PFSK-1 (cell line): Measurements from ENCODE around the gene EHF.

ENCODE experiments used
- FOXP2 ChIP-seq: optimal IDR thresholded peaks from 2 replicates; pipeline ENCODE3; 2011; ENCODE audit warnings: borderline replicate concordance, control low read depth, inconsistent platforms; ENCODE audit not compliant: insufficient read depth; ENCODE audit errors: extremely low read length, extremely low read depth
- POLR2AphosphoS5 ChIP-seq: IDR thresholded peaks from 2 replicates; pipeline ENCODE4 v1.6.1; 2012; ENCODE audit warnings: low read depth, mild to moderate bottlenecking, control low read depth, low read length, moderate library complexity
- SIN3A ChIP-seq: IDR thresholded peaks from 2 replicates; pipeline ENCODE4 v1.6.1; 2012; ENCODE audit warnings: mild to moderate bottlenecking, low read length, moderate library complexity, borderline replicate concordance; ENCODE audit not compliant: insufficient read depth
- TAF1 ChIP-seq: IDR thresholded peaks from 2 replicates; pipeline ENCODE4 v1.6.1; 2012; ENCODE audit warnings: low read length, control low read depth, borderline replicate concordance; ENCODE audit not compliant: insufficient read depth
- TF ChIP-seq, protein P1 (sequence below), 2 experiments: IDR thresholded peaks; 2 replicates each; pipeline versions ENCODE4 v1.6.1 to v1.8.0; 2011 to 2012; ENCODE audit warnings: low read depth in 2 of 2, low read length in 2 of 2, control low read depth in 1 of 2, inconsistent platforms in 1 of 2, mild to moderate bottlenecking in 1 of 2, moderate library complexity in 1 of 2; ENCODE audit not compliant: insufficient read depth in 1 of 2

The EHF gene

DNA sequence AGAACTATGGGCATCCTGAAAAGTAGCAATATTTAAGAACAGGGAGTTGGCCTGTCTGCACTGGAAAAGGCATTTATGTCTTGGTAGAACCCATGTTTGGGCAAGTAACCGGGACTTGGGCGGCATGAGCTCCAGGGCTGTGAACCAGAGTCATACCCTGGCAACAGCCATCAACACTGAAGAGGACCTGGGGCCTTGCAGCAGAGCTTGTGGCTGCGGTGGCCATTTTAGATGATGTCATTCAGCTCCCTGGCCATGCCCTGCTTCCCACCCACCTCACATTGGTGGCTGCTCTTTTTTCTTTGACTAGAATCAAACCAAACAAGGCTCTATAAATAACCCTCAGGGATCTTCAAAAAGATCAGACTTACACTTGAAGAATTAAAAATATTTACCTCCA is 26.6 kb downstream of the EHF start:
- TF ChIP-seq TAF1 (no peak), FOXP2 (no peak), POLR2AphosphoS5 (no peak), SIN3A (no peak)
- TF ChIP-seq, protein P1, sequence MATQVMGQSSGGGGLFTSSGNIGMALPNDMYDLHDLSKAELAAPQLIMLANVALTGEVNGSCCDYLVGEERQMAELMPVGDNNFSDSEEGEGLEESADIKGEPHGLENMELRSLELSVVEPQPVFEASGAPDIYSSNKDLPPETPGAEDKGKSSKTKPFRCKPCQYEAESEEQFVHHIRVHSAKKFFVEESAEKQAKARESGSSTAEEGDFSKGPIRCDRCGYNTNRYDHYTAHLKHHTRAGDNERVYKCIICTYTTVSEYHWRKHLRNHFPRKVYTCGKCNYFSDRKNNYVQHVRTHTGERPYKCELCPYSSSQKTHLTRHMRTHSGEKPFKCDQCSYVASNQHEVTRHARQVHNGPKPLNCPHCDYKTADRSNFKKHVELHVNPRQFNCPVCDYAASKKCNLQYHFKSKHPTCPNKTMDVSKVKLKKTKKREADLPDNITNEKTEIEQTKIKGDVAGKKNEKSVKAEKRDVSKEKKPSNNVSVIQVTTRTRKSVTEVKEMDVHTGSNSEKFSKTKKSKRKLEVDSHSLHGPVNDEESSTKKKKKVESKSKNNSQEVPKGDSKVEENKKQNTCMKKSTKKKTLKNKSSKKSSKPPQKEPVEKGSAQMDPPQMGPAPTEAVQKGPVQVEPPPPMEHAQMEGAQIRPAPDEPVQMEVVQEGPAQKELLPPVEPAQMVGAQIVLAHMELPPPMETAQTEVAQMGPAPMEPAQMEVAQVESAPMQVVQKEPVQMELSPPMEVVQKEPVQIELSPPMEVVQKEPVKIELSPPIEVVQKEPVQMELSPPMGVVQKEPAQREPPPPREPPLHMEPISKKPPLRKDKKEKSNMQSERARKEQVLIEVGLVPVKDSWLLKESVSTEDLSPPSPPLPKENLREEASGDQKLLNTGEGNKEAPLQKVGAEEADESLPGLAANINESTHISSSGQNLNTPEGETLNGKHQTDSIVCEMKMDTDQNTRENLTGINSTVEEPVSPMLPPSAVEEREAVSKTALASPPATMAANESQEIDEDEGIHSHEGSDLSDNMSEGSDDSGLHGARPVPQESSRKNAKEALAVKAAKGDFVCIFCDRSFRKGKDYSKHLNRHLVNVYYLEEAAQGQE (IDR thresholded peaks at IDR 0.05; ENCODE audit: insufficient read depth in 1 of 2, low read depth in 2 of 2, low read length in 2 of 2), result no peak

DNA sequence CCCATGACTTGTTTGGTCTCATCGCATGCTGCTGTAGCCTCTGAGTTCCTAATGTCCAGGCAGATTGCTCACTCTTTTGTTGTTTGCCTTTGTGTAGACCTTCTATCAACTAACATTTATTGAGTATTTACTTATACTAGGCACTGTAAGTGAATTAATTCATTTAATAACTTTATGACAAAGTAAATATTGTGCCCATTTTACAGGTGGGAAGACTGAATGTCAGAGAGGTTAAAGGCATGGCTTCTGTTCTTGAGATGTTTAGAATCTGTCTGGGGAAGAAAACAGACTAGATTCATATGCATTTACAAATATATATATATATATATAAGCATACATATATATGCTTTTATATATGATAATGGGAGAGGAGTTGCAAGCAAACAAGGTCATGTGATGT is 27.1 kb downstream of the EHF start:
- TF ChIP-seq FOXP2 (no peak), SIN3A (no peak), POLR2AphosphoS5 (no peak), TAF1 (no peak)
- TF ChIP-seq, protein P1 (IDR thresholded peaks at IDR 0.05; ENCODE audit: insufficient read depth in 1 of 2, low read depth in 2 of 2, low read length in 2 of 2), result no peak

- no peak for TF ChIP-seq FOXP2
- TF ChIP-seq, protein P1 (IDR thresholded peaks at IDR 0.05; ENCODE audit: insufficient read depth in 1 of 2, low read depth in 2 of 2, low read length in 2 of 2), result no peak
- no peak for TF ChIP-seq POLR2AphosphoS5
- no peak for TF ChIP-seq SIN3A
- TF ChIP-seq TAF1, result no peak
Observed at GRCh38 chr11:34649597-34649996, 28.7 kb downstream of the EHF start.

DNA sequence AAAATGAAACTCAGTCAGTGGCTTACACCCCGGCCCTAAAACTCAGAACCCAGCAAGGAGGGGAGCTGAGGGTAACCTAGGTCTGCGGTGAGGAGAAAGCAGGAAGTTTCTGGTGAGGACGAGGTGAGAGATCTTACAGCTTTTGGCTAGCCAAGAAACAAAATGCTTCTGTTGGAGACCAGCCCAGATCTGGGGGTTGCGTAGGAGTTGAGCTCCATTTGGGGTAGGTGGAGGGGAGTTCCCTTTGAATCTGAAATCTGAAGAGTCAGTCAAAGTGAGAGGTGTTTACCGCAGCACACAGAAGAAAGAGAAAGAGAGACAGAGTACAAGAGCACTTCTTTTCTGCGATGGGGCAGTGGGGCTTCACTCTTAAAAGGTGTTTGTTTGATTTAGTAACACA is 29.6 kb downstream of the EHF start:
- TF ChIP-seq, protein P1 (IDR thresholded peaks at IDR 0.05; ENCODE audit: insufficient read depth in 1 of 2, low read depth in 2 of 2, low read length in 2 of 2), result no peak
- TF ChIP-seq POLR2AphosphoS5, result no peak
- TF ChIP-seq TAF1, result no peak
- no peak for TF ChIP-seq SIN3A
- no peak for TF ChIP-seq FOXP2

GRCh38 chr11:34651551-34651950 is 30.7 kb downstream of the EHF start:
- TF ChIP-seq POLR2AphosphoS5 (no peak), FOXP2 (no peak), TAF1 (no peak), SIN3A (no peak)
- TF ChIP-seq, protein P1 (IDR thresholded peaks at IDR 0.05; ENCODE audit: insufficient read depth in 1 of 2, low read depth in 2 of 2, low read length in 2 of 2), result no peak
